ENCODE measurements around the gene ABCA1.

- TF ChIP-seq POLR2AphosphoS5 (IDR thresholded peaks at IDR 0.05; ENCODE audit: borderline replicate concordance, low read depth, low read length) (no peak), EZH2 (IDR thresholded peaks at IDR 0.05) (no peak), FOXP2 (optimal IDR thresholded peaks at IDR 0.05; ENCODE audit: control extremely low read depth, extremely low read length, insufficient read depth) (no peak)
These were observed 20.5 kb downstream of the ABCA1 start for GRCh38 chr9:104907278-104907951.
